NOMO-1 treated with DMSO at 0.1 percent for 48 hours (cell line): ENCODE data around the gene RAB11FIP5.
"Not testable (repeated sequence)": the region's sequence is repeated elsewhere in the genome, so short reads cannot be mapped to it uniquely, and the experiment has no call there.

ENCODE experiments used
- DNase-seq: peaks from one replicate; lab custom pipeline; 2025; ENCODE audit not compliant: unreplicated experiment; lab: John Stamatoyannopoulos, UW

The RAB11FIP5 gene

GRCh38 chr2:73071360-73072128 lies 41.2 kb downstream of the RAB11FIP5 start, which contains the start of gene SFXN5:
SFXN5 (minus strand) TSS chr2:73071712; CDS start chr2:73071705, 7 bp downstream.
- peak; percentile 93 for DNase-seq

- peak; percentile 20 for DNase-seq
Measured at GRCh38 chr2:73070643-73071359, 41.9 kb downstream of the RAB11FIP5 start.

GRCh38 chr2:73069855-73070642 lies 42.7 kb downstream of the RAB11FIP5 start:
- peak; percentile 20 for DNase-seq

- peak; percentile 8 for DNase-seq
Measured at GRCh38 chr2:73069041-73069854, 43.5 kb downstream of the RAB11FIP5 start.

GRCh38 chr2:73068147-73068546 lies 44.6 kb downstream of the RAB11FIP5 start:
- DNase-seq, result no peak

- no peak for DNase-seq
Measured at GRCh38 chr2:73067043-73067442, 45.7 kb downstream of the RAB11FIP5 start.

- DNase-seq, result not testable (repeated sequence)
Measured at GRCh38 chr2:73065070-73065469, 47.7 kb downstream of the RAB11FIP5 start.

- no peak for DNase-seq
Measured at GRCh38 chr2:73063909-73064875, 48.6 kb downstream of the RAB11FIP5 start.

GRCh38 chr2:73063472-73063871 lies 49.3 kb downstream of the RAB11FIP5 start:
- DNase-seq, result no peak

GRCh38 chr2:73059106-73059505 lies 53.6 kb downstream of the RAB11FIP5 start:
- DNase-seq, result no peak

GRCh38 chr2:73054980-73055379 lies 57.8 kb downstream of the RAB11FIP5 start:
- no peak for DNase-seq

GRCh38 chr2:73053316-73054114 lies 59.2 kb downstream of the RAB11FIP5 start:
- no peak for DNase-seq

GRCh38 chr2:73050121-73050545 lies 62.6 kb downstream of the RAB11FIP5 start:
- no peak for DNase-seq

GRCh38 chr2:73043929-73044832 lies 68.6 kb downstream of the RAB11FIP5 start:
- no peak for DNase-seq

GRCh38 chr2:73043276-73043675 lies 69.5 kb downstream of the RAB11FIP5 start:
- DNase-seq, result no peak

GRCh38 chr2:73037947-73038585 lies 74.7 kb downstream of the RAB11FIP5 start:
- DNase-seq, result no peak

- DNase-seq, result no peak
Measured at GRCh38 chr2:73036766-73037165, 76.0 kb downstream of the RAB11FIP5 start.
